ENCODE data around the gene JOSD2. TPM values are rescaled to one million over a fixed set of nuclear protein-coding genes. Genes with fewer than 3 reads are reported as not detected.

JOSD2 gene
- total RNA-seq, 1 experiment from 2014 or later, result 60.8 TPM

GRCh38 chr19:50466706-50467039 is 44.3 kb downstream of the JOSD2 start:
- Histone ChIP-seq H3K9me2 (replicated peaks; ENCODE audit: low read length) (no peaks in the 10 kb centered on the region), H3K36me3 (ENCODE audit: low read depth, low read length) (no peaks in the 10 kb centered on the region), H3K4me2 (ENCODE audit: low read length) (no peak overlapping the region), H3K79me2 (ENCODE audit: low read length) (no peaks in the 10 kb centered on the region), H3K27ac (ENCODE audit: low read length) (no peak overlapping the region), H2AFZ (ENCODE audit: low read length) (no peak overlapping the region), H3F3A (ENCODE audit: low read length, unreplicated experiment) (no peaks in the 10 kb centered on the region), H3K4me3 (ENCODE audit: low read length) (no peak overlapping the region), H3K9me3 (ENCODE audit: low read length) (no peaks in the 10 kb centered on the region), H4K20me1 (ENCODE audit: low read length) (no peaks in the 10 kb centered on the region), H3K4me1 (ENCODE audit: insufficient read depth, low read length) (no peaks in the 10 kb centered on the region), H3K27me3 (ENCODE audit: low read length) (no peaks in the 10 kb centered on the region), H3K9ac (ENCODE audit: low read length) (no peak overlapping the region)
- ATAC-seq (no peak), DNase-seq (no peak)
- POLR2A ChIA-PET (ENCODE audit: unreplicated experiment), result no interaction called here
- intact Hi-C loops (cut with micrococcal nuclease), result no loop called here
- TF ChIP-seq EZH2phosphoT487 (IDR thresholded peaks at IDR 0.05; ENCODE audit: borderline replicate concordance, low read length) (no peak), EZH2 (IDR thresholded peaks at IDR 0.05; ENCODE audit: low read length, unreplicated experiment) (no peak)
- TF ChIP-seq, protein P1, sequence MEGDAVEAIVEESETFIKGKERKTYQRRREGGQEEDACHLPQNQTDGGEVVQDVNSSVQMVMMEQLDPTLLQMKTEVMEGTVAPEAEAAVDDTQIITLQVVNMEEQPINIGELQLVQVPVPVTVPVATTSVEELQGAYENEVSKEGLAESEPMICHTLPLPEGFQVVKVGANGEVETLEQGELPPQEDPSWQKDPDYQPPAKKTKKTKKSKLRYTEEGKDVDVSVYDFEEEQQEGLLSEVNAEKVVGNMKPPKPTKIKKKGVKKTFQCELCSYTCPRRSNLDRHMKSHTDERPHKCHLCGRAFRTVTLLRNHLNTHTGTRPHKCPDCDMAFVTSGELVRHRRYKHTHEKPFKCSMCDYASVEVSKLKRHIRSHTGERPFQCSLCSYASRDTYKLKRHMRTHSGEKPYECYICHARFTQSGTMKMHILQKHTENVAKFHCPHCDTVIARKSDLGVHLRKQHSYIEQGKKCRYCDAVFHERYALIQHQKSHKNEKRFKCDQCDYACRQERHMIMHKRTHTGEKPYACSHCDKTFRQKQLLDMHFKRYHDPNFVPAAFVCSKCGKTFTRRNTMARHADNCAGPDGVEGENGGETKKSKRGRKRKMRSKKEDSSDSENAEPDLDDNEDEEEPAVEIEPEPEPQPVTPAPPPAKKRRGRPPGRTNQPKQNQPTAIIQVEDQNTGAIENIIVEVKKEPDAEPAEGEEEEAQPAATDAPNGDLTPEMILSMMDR (conservative IDR thresholded peaks at IDR 0.05; ENCODE audit: low read depth, low read length), result no peak
- no TSS peak for BruUV-seq (replicated peaks)
- CTCF ChIA-PET, result interaction anchor here (1.2 kb wide), 1 partner anchor 98 kb away, joined by 4 read pairs; no protein-coding TSS in a partner anchor

DNA sequence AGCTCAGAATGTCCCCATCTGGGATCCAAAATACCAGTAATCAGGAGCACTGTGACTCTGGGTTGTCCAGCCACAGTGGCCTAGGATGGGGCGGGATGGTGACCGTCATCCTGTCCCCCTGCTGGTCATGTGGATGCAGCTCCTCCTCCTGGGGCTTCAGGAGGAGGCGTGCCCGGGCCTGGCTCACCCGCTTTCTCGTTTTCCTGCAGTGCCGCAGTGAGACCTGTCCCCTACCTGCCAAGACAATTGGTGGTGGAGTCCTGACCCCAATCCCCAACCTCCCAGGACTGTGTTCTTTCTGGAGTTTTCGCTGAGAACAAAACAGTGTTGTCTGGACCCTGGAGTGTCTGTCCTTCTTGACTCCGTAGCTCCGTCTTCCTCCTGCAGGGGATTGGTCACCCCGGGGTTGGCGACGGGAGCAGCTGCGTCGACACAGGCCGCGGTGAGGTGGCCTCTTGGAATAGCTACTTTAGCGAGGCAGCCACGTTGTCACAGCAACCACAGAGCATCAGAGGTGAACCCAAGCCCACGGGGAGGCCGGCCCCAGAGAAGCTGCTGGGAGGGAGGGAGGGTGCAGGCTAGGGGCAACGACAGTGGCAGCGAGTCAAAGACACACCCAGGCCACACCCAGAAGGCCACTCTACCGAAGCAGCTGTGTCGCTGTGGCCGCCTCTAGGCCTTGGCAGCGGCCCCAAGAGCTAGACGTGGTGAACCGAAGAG is 44.8 kb downstream of the JOSD2 start:
- no peaks in the 10 kb centered on the region for H3K27me3 ChIP-seq (ENCODE audit: low read length)
- no peak overlapping the region for H3K4me3 ChIP-seq (ENCODE audit: low read length)
- no TSS peak for BruUV-seq (replicated peaks)
- no peak overlapping the region for H3K9ac ChIP-seq (ENCODE audit: low read length)
- no peaks in the 10 kb centered on the region for H3K4me1 ChIP-seq (ENCODE audit: insufficient read depth, low read length)
- intact Hi-C loops (cut with micrococcal nuclease), result no loop called here
- no peaks in the 10 kb centered on the region for H3K36me3 ChIP-seq (ENCODE audit: low read depth, low read length)
- no peak overlapping the region for H3K27ac ChIP-seq (ENCODE audit: low read length)
- ChIA-PET CTCF (interaction anchor here (1.2 kb wide), 1 partner anchor 97 kb away, joined by 4 read pairs; no protein-coding TSS in a partner anchor), POLR2A (ENCODE audit: unreplicated experiment) (no interaction called here)
- ATAC-seq, result peak; percentile 50
- no peak overlapping the region for H2AFZ ChIP-seq (ENCODE audit: low read length)
- H3K79me2 ChIP-seq (ENCODE audit: low read length), result no peaks in the 10 kb centered on the region
- no peaks in the 10 kb centered on the region for H3K9me3 ChIP-seq (ENCODE audit: low read length)
- no peaks in the 10 kb centered on the region for H3K9me2 ChIP-seq (replicated peaks; ENCODE audit: low read length)
- H3K4me2 ChIP-seq (ENCODE audit: low read length), result no peak overlapping the region
- H3F3A ChIP-seq (ENCODE audit: low read length, unreplicated experiment), result no peaks in the 10 kb centered on the region
- no peaks in the 10 kb centered on the region for H4K20me1 ChIP-seq (ENCODE audit: low read length)
- peak; percentile 29 for DNase-seq
- TF ChIP-seq, protein P1 (conservative IDR thresholded peaks at IDR 0.05; ENCODE audit: low read depth, low read length), result peak; percentile 49; the same call in 1 of the 2 replicates
- TF ChIP-seq EZH2 (IDR thresholded peaks at IDR 0.05; ENCODE audit: low read length, unreplicated experiment), result no peak

DNA sequence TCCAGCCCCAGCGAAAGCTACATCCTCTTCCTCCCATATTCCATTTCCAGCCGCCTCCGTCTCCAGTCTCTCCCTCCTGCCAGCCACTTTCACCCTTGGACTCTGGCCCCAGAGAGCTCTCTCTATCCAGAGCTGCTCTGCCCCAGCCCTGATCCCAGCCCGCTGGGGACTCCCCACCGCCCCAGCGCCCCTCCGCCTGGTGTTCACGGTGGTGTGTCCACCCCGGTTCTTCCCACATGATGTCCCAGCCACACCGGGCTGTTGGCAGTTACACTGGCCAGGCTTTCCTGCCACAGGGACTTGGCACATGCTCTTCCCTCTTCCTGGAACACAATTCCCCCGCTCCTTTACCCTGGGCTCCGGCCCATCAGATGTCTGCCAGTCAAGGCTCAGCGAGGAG is 46.0 kb downstream of the JOSD2 start:
- no peak overlapping the region for H3K27ac ChIP-seq (ENCODE audit: low read length)
- H3K79me2 ChIP-seq (ENCODE audit: low read length), result no peaks in the 10 kb centered on the region
- DNase-seq, result no peak
- POLR2A ChIA-PET (ENCODE audit: unreplicated experiment), result interaction anchor here (0.6 kb wide), 1 partner anchor 24 kb away, joined by 3 read pairs; no protein-coding TSS in a partner anchor
- no peaks in the 10 kb centered on the region for H3K9me3 ChIP-seq (ENCODE audit: low read length)
- no peaks in the 10 kb centered on the region for H3K36me3 ChIP-seq (ENCODE audit: low read depth, low read length)
- H3K4me3 ChIP-seq (ENCODE audit: low read length), result no peak overlapping the region
- no peak overlapping the region for H3K9ac ChIP-seq (ENCODE audit: low read length)
- 0 out of 2 replicates have a peak, but pooled peaks cover 6% of the 10 kb centered on the region for H3K4me1 ChIP-seq (ENCODE audit: insufficient read depth, low read length)
- TF ChIP-seq EZH2phosphoT487 (IDR thresholded peaks at IDR 0.05; ENCODE audit: borderline replicate concordance, low read length) (no peak), EZH2 (IDR thresholded peaks at IDR 0.05; ENCODE audit: low read length, unreplicated experiment) (no peak)
- TF ChIP-seq, protein P1 (conservative IDR thresholded peaks at IDR 0.05; ENCODE audit: low read depth, low read length), result no peak
- no peak for ATAC-seq
- H3K27me3 ChIP-seq (ENCODE audit: low read length), result no peaks in the 10 kb centered on the region
- no peaks in the 10 kb centered on the region for H3K9me2 ChIP-seq (replicated peaks; ENCODE audit: low read length)
- BruUV-seq (replicated peaks), result no TSS peak
- no peaks in the 10 kb centered on the region for H3F3A ChIP-seq (ENCODE audit: low read length, unreplicated experiment)
- no peak overlapping the region for H2AFZ ChIP-seq (ENCODE audit: low read length)
- H3K4me2 ChIP-seq (ENCODE audit: low read length), result no peak overlapping the region
- H4K20me1 ChIP-seq (ENCODE audit: low read length), result no peaks in the 10 kb centered on the region
- CTCF ChIA-PET, result no interaction called here
- intact Hi-C loops (cut with micrococcal nuclease), result no loop called here
